Measurements from ENCODE around the gene ALKBH3.

DNA sequence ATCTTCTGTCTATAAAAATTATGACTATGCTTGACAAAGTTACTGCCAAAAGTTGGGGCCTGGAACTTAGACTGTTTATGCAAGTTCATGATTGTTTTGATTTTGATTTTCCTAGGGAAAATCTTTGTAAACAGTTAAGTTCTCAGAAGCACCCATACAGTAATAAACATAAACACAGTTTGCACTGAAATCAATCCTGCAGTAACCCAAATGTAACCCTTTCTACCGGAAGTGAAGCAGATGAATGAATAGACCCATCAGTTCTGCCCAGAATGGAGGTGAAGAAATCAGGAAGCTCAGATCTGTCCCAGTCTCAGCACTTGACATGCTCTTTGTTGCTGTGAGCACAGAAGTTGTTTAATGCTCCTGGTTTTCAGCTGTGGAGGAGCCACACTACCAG is 37.2 kb downstream of the ALKBH3 start:
- no peak for TF ChIP-seq ELF4 (CRISPR knock-in tag; IDR thresholded peaks at IDR 0.05; ENCODE audit: low read depth)
- TF ChIP-seq, protein P1, sequence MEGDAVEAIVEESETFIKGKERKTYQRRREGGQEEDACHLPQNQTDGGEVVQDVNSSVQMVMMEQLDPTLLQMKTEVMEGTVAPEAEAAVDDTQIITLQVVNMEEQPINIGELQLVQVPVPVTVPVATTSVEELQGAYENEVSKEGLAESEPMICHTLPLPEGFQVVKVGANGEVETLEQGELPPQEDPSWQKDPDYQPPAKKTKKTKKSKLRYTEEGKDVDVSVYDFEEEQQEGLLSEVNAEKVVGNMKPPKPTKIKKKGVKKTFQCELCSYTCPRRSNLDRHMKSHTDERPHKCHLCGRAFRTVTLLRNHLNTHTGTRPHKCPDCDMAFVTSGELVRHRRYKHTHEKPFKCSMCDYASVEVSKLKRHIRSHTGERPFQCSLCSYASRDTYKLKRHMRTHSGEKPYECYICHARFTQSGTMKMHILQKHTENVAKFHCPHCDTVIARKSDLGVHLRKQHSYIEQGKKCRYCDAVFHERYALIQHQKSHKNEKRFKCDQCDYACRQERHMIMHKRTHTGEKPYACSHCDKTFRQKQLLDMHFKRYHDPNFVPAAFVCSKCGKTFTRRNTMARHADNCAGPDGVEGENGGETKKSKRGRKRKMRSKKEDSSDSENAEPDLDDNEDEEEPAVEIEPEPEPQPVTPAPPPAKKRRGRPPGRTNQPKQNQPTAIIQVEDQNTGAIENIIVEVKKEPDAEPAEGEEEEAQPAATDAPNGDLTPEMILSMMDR (IDR thresholded peaks at IDR 0.05) = no peak
- TF ChIP-seq SMAD4 (CRISPR knock-in tag; IDR thresholded peaks at IDR 0.05) = no peak
- TF ChIP-seq ATF1 (CRISPR knock-in tag; IDR thresholded peaks at IDR 0.05) = no peak
- TF ChIP-seq, protein P2, sequence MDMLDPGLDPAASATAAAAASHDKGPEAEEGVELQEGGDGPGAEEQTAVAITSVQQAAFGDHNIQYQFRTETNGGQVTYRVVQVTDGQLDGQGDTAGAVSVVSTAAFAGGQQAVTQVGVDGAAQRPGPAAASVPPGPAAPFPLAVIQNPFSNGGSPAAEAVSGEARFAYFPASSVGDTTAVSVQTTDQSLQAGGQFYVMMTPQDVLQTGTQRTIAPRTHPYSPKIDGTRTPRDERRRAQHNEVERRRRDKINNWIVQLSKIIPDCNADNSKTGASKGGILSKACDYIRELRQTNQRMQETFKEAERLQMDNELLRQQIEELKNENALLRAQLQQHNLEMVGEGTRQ (CRISPR knock-in tag; IDR thresholded peaks at IDR 0.05) = no peak
- TF ChIP-seq NR3C1 (CRISPR knock-in tag; conservative IDR thresholded peaks at IDR 0.05; ENCODE audit: low read depth) = no peak
- TF ChIP-seq, protein P3, sequence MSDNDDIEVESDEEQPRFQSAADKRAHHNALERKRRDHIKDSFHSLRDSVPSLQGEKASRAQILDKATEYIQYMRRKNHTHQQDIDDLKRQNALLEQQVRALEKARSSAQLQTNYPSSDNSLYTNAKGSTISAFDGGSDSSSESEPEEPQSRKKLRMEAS (CRISPR knock-in tag; IDR thresholded peaks at IDR 0.05) = no peak
- no peak for TF ChIP-seq JUN (CRISPR knock-in tag; IDR thresholded peaks at IDR 0.05)
- TF ChIP-seq, protein P4, sequence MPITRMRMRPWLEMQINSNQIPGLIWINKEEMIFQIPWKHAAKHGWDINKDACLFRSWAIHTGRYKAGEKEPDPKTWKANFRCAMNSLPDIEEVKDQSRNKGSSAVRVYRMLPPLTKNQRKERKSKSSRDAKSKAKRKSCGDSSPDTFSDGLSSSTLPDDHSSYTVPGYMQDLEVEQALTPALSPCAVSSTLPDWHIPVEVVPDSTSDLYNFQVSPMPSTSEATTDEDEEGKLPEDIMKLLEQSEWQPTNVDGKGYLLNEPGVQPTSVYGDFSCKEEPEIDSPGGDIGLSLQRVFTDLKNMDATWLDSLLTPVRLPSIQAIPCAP (CRISPR knock-in tag; IDR thresholded peaks at IDR 0.05) = no peak
- no peak for TF ChIP-seq NR1H2 (CRISPR knock-in tag; IDR thresholded peaks at IDR 0.05)

Measured in WTC11 (cell line).